Activated CD4-positive, alpha-beta T cell treated with anti-CD3 and anti-CD28 coated beads for 36 hours (primary cell): ENCODE results near the gene RAB31. TPM values are rescaled to one million over a fixed set of nuclear protein-coding genes. Genes with fewer than 3 reads are reported as not detected.

Experiments
- ATAC-seq: fragments of 200-7000 bp; cut with Tn5 transposase; one replicate; pipeline ENCODE4 v1.10.0; 2021; ENCODE audit warnings: mild to moderate bottlenecking, moderate library complexity
- CTCF ChIA-PET: fragments of 350-600 bp; sonication (Branson Sonifier 250); formaldehyde crosslinking; loops from one replicate; lab custom pipeline; 2021; ENCODE audit warnings: antibody characterized with exemption; lab: Charles Lee
- POLR2A ChIA-PET: fragments of 350-600 bp; sonication (Branson Sonifier 250); formaldehyde crosslinking; loops from one replicate; lab custom pipeline; 2021; ENCODE audit warnings: antibody characterized with exemption, inconsistent platforms; lab: Charles Lee
- DNase-seq: peaks from one replicate; pipeline ENCODE4 v3.0.0-alpha.2; 2020
- H3K27ac Mint-ChIP-seq: one replicate; pipeline ENCODE4 v1.8.0; 2021; ENCODE audit warnings: mixed read lengths
- H3K27me3 Mint-ChIP-seq: one replicate; pipeline ENCODE4 v1.8.0; 2021; ENCODE audit warnings: mixed read lengths
- H3K36me3 Mint-ChIP-seq: one replicate; pipeline ENCODE4 v1.8.0; 2021; ENCODE audit warnings: low read depth, mixed read lengths
- H3K4me1 Mint-ChIP-seq: one replicate; pipeline ENCODE4 v1.8.0; 2021; ENCODE audit warnings: mixed read lengths
- H3K4me3 Mint-ChIP-seq: one replicate; pipeline ENCODE4 v1.8.0; 2021; ENCODE audit warnings: mild to moderate bottlenecking, moderate library complexity, mixed read lengths
- H3K9me3 Mint-ChIP-seq: one replicate; pipeline ENCODE4 v1.8.0; 2021; ENCODE audit warnings: low read depth, mixed read lengths
- intact Hi-C, 2 experiments: fragments of 100-400 bp; cut with DNase I in 1 of 2; cut with micrococcal nuclease in 1 of 2; formaldehyde crosslinking; loops; one replicate each; pipeline versions ENCODE4 v1.14.2 to v1.15.1; 2022 to 2024; cut with DNase I, micrococcal nuclease
- total RNA-seq, 2 experiments: library from RNA; stranded (reverse); gene quantifications; one replicate each; pipeline ENCODE4 v1.2.3, GENCODE V29; 2021

Gene RAB31
- total RNA-seq, 2 experiments from 2014 or later: 0.48 to 1.8 TPM

DNA sequence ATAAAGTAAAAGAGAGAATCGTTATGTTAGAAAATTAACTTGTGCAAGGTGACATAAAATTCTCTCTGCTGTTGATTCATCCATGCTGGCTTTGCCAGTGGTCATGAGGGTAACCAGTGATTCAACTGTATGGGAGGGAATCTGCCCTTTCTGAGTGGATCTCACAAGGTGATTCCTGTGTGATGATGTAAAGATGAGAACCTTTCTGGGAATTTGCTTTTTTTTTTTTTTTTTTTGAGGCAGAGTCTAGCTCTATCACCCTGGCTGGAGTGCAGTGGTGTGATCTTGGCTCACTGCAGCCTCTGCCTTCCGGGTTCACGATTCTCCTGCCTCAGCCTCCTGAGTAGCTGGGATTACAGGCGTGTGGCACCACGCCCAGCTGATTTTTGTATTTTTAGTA, 23.3 kb downstream of the RAB31 start:
- peaks cover 13% of the 10 kb centered on the region for H3K27me3 Mint-ChIP-seq

DNA sequence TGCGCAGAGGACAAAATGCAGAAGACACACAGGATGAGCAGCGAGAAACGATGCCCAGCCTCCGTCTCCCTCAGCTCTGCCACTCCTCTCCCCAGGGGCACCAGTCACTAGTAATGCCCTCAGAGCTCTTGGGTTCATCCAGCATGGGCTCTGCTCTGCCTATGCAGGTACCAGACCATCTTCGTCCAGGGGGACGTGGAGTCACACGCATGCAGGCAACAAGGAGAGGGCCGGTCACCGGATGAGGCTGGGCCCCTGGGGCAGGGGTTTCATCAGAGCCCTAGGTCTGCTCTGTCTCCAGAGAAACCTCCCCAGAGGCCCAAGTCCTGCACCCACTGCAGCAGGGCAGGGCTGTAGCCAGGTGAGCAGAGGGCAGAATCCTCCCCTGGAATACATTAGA, 23.9 kb downstream of the RAB31 start:
- no peak for ATAC-seq
- CTCF ChIA-PET: no interaction called here

More for the DNA sequence above, 23.3 kb downstream of the RAB31 start:
- no peaks in the 10 kb centered on the region for H3K9me3 Mint-ChIP-seq
- ATAC-seq (no peak), DNase-seq (no peak)
- H3K4me1 Mint-ChIP-seq: no peaks in the 10 kb centered on the region
- POLR2A ChIA-PET: no interaction called here
- no peaks in the 10 kb centered on the region for H3K36me3 Mint-ChIP-seq
- no peak overlapping the region for H3K4me3 Mint-ChIP-seq
- CTCF ChIA-PET: interaction anchor here (1.1 kb wide), 1 partner anchor 12 kb away, joined by 3 read pairs; no protein-coding TSS in a partner anchor
- intact Hi-C loops: no loop called here
- H3K27ac Mint-ChIP-seq: no peak overlapping the region

DNA sequence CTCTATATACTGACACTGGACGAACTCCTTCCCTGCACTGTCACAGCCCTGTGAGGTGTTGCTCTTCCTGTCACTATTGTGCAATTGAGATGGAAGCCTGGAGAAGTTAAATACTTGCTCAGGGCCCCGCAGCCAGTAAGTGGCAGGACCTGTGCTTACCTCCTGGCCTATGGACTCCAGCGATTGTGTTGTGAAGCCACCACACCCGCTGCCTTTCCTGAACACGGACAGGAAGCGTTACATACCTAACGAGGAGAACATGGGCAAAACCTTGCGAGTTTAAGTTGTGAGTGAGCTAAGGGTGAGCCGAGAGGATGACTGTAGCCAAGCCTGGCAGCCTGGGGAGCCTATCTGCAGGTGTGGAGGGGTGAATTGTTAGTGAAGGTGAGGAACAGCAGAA, 26.1 kb downstream of the RAB31 start:
- Mint-ChIP-seq H3K36me3 (no peaks in the 10 kb centered on the region), H3K27ac (no peak overlapping the region), H3K27me3 (peaks cover 13% of the 10 kb centered on the region), H3K4me1 (no peaks in the 10 kb centered on the region), H3K9me3 (no peaks in the 10 kb centered on the region), H3K4me3 (no peak overlapping the region)
- no peak for DNase-seq
- POLR2A ChIA-PET: no interaction called here
- ATAC-seq: no peak
- CTCF ChIA-PET: no interaction called here
- intact Hi-C loops: no loop called here

More for the DNA sequence above, 23.9 kb downstream of the RAB31 start:
- Mint-ChIP-seq H3K4me3 (no peak overlapping the region), H3K4me1 (no peaks in the 10 kb centered on the region), H3K27me3 (peaks cover 13% of the 10 kb centered on the region), H3K27ac (no peak overlapping the region), H3K9me3 (no peaks in the 10 kb centered on the region), H3K36me3 (no peaks in the 10 kb centered on the region)
- intact Hi-C loops: no loop called here
- DNase-seq: no peak
- POLR2A ChIA-PET: no interaction called here

DNA sequence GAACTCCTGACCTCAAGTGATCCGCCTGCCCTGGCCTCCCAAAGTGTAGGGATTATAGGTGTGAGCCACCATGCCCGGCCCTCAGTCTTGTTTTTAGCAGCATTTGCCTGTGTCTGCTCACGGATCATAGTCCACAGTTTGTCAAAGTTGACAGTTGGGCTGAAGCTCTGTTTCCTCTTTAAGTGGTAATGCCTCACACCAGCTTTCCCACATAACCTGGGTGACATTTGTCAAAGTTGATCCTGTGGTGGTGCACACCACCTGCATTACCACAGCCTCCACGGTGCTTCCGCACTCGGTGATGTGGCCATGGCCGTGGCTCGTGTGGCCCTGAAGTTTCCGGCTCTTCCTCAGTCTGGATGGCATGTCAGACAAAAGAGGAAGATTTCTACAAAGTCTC, 27.1 kb downstream of the RAB31 start:
- intact Hi-C loops: no loop called here
- CTCF ChIA-PET: no interaction called here
- ATAC-seq (no peak), DNase-seq (no peak)
- no peak overlapping the region for H3K4me3 Mint-ChIP-seq
- H3K27me3 Mint-ChIP-seq: peaks cover 15% of the 10 kb centered on the region
- H3K9me3 Mint-ChIP-seq: no peaks in the 10 kb centered on the region
- H3K4me1 Mint-ChIP-seq: no peaks in the 10 kb centered on the region
- POLR2A ChIA-PET: no interaction called here
- no peaks in the 10 kb centered on the region for H3K36me3 Mint-ChIP-seq
- H3K27ac Mint-ChIP-seq: no peak overlapping the region

DNA sequence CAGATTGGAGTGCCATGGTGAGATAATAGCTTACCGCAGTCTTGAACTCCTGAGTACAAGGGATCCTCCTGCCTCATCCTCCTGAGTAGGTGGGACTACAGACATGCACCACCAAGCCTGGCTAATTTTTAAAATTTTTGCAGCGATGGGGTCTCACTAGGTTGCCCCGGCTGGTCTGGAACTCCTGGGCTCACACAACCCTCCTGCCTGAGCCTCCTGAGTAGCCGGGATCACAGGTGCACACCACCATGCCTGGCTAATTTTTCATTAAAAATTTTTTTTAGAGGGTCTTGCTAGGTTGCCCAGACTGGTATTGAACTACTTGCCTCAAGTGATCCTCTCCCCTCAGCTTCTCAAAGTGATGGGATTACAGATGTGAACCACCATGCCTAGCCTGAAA, 27.8 kb downstream of the RAB31 start:
- DNase-seq (no peak), ATAC-seq (no peak)
- CTCF ChIA-PET: no interaction called here
- Mint-ChIP-seq H3K27ac (no peak overlapping the region), H3K36me3 (no peaks in the 10 kb centered on the region), H3K4me1 (no peaks in the 10 kb centered on the region), H3K9me3 (no peaks in the 10 kb centered on the region), H3K4me3 (no peak overlapping the region), H3K27me3 (peaks cover 12% of the 10 kb centered on the region)
- intact Hi-C loops: no loop called here
- POLR2A ChIA-PET: no interaction called here

DNA sequence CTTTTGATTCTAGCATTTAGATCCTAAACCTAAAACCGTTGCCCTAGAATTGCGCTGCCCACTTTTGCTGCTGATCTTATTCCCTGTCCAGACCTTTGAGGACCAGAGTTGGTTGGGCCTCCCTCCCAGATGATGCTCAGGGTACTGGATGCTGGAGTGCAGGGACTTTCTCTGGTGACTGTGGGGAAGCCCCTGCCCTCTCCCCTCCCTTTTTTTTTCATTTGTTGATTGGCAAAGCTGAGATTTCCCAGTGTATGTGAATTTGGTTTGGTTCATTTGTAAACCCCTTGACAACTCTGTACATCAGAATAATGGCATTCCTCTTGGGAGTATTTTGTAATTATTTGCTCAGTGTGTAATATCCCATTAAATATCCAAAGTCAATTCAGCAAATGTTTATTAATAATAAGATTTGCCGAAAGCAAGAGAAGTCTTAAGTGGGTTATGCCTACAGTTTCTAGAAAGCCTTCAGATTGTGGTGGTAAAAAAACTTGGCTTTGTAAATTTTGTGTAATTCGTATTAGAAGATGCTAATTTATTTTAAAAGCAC, 28.3 kb downstream of the RAB31 start:
- ChIA-PET CTCF (no interaction called here), POLR2A (no interaction called here)
- Mint-ChIP-seq H3K4me1 (no peaks in the 10 kb centered on the region), H3K9me3 (no peaks in the 10 kb centered on the region), H3K27me3 (peaks cover 12% of the 10 kb centered on the region), H3K4me3 (no peak overlapping the region), H3K27ac (no peak overlapping the region), H3K36me3 (no peaks in the 10 kb centered on the region)
- intact Hi-C loops: no loop called here
- no peak for ATAC-seq
- no peak for DNase-seq

DNA sequence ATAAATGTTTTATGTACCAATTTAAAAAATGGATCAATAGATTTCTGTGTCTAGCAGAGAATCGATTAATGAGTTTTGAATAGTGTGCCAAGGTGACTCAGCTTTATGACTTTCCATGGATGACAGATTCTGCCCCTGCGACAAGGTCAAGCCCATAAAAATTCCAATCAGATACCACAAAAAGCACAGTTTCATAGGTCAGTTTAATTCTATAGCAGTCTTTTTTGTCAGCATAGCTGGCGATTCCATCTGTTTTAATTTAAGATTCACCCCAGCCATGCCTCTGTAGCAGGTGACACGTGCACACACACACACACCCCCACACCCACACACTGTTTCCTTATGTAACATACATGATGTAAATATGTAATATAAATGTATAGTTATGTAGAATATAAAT, 28.9 kb downstream of the RAB31 start:
- H3K4me1 Mint-ChIP-seq: no peaks in the 10 kb centered on the region
- no peak for ATAC-seq

DNA sequence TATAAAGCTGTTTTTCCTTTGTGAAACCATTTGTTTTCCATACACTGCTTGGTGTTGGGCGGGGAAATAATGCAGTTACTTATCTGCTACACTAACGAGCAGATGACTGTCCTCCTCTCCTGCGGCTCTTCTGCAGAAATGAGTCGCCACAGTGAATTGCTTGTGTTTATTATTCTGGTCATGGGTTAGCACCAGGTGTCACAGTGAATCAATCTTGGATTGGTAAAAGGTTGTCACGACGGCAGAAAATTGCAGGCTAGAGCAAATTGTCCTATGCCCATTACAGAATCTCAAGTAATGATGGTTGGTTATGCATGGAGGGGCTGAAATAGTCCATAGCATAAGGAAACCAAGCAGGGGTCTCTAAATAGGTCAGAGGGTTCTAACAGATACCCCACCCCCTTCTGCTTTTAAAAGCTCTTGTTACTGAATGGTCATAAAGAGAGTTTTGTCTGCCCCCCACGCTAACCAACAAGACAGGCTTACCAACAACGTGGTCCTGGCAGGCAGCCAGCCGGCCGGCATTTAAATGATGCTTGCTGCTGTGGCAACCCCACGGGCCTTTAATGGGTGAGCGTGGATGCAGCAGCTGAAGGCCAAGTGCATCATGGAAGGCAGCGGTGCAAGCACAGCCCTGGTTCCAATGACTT, 29.5 kb downstream of the RAB31 start:
- Mint-ChIP-seq H3K27me3 (peaks cover 16% of the 10 kb centered on the region), H3K27ac (no peak overlapping the region), H3K36me3 (no peaks in the 10 kb centered on the region), H3K4me1 (no peaks in the 10 kb centered on the region), H3K4me3 (no peak overlapping the region), H3K9me3 (no peaks in the 10 kb centered on the region)
- CTCF ChIA-PET: no interaction called here
- POLR2A ChIA-PET: no interaction called here
- no peak for ATAC-seq
- intact Hi-C loops: no loop called here
- no peak for DNase-seq

More for the DNA sequence above, 28.9 kb downstream of the RAB31 start:
- POLR2A ChIA-PET: no interaction called here
- DNase-seq: no peak
- Mint-ChIP-seq H3K27me3 (peaks cover 15% of the 10 kb centered on the region), H3K9me3 (no peaks in the 10 kb centered on the region), H3K4me3 (no peak overlapping the region), H3K36me3 (no peaks in the 10 kb centered on the region), H3K27ac (no peak overlapping the region)
- intact Hi-C loops: no loop called here
- CTCF ChIA-PET: no interaction called here

DNA sequence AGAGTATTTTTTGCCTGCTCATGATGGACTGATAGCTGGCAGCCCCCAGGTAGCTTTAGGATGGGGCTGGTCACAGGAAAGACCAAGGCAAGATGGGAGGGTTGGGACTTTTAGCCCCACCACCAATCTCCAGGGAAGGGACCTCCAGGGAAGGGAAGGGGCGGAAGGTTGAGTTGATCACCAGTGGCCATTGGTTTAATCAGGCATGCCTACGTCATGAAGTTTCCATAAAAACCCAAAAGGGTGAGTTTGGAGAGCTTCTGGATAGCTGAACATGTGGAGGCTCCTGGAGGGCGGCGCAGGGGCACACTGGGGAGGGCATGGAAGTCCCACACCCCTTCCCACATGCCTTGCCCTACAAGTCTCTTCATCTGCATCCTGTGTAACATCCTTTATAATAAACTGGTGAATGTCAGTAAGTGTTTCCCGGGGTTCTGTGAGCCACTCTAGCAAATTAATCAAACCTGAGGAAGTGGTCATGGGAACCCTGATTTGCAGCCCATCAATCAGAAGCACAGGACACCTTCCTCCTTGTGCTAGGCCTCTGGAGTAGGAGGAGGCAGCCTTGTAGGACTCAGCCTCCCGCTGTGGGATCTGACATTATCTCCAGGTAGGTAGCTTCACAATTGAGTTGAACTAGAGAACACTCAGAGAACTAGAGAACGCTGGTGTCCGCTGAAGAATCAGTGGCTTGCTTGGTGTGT, 30.3 kb downstream of the RAB31 start:
- intact Hi-C loops: no loop called here
- ChIA-PET POLR2A (no interaction called here), CTCF (interaction anchor here (1.3 kb wide), 1 partner anchor 18 kb away, joined by 4 read pairs; no protein-coding TSS in a partner anchor)
- Mint-ChIP-seq H3K27ac (no peak overlapping the region), H3K4me3 (no peak overlapping the region), H3K4me1 (no peaks in the 10 kb centered on the region), H3K36me3 (no peaks in the 10 kb centered on the region), H3K27me3 (peaks cover 12% of the 10 kb centered on the region), H3K9me3 (no peaks in the 10 kb centered on the region)
- DNase-seq (no peak), ATAC-seq (no peak)

DNA sequence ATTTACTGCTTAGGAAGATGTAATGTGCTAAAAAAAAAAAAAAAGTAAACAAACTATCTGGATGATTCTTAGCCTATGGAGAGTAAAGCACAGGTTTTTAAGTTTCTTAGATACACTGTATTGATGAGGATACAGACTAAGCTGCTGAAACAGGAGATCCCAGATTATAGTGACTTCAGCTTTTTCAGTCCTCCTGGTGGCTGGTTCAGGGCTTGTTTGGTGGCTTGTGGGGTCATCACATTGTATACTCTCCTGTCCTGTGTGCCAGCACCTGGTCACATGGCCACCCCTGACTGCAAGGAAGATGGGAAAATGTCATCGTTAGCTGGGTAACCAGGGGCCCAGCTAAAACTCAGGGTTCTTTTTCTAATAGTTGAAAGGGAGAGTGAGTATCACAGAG, 31.4 kb downstream of the RAB31 start:
- H3K27ac Mint-ChIP-seq: no peak overlapping the region
- DNase-seq: no peak
- POLR2A ChIA-PET: no interaction called here
- intact Hi-C loops: no loop called here
- no peak overlapping the region for H3K4me3 Mint-ChIP-seq
- CTCF ChIA-PET: interaction anchor here (1.3 kb wide), 1 partner anchor 17 kb away, joined by 4 read pairs; no protein-coding TSS in a partner anchor
- no peaks in the 10 kb centered on the region for H3K4me1 Mint-ChIP-seq
- H3K9me3 Mint-ChIP-seq: no peaks in the 10 kb centered on the region
- no peak for ATAC-seq
- peaks cover 16% of the 10 kb centered on the region for H3K27me3 Mint-ChIP-seq
- no peaks in the 10 kb centered on the region for H3K36me3 Mint-ChIP-seq

DNA sequence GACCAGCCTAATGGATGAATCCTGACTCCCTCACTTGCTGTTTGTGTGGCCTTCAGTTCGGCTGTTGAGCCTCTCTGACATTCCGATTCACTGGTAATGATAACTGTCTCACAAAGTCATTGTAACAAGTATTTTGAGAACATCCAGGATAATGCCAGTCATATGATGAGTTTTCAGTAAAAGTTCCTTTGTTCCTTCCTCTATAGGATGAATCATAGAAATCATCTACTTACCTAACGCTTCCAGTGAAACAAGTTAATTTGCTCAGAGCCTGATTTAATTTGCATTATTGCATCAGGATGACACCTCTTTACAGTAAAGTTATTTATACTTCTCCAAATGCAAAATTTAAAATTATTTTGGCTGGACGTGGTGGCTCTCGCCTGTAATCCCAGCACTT, 32.0 kb downstream of the RAB31 start:
- H3K36me3 Mint-ChIP-seq: no peaks in the 10 kb centered on the region
- ChIA-PET POLR2A (no interaction called here), CTCF (no interaction called here)
- H3K27ac Mint-ChIP-seq: no peak overlapping the region
- intact Hi-C loops: no loop called here
- H3K27me3 Mint-ChIP-seq: peaks cover 20% of the 10 kb centered on the region
- ATAC-seq (no peak), DNase-seq (no peak)
- H3K4me1 Mint-ChIP-seq: no peaks in the 10 kb centered on the region
- no peak overlapping the region for H3K4me3 Mint-ChIP-seq
- H3K9me3 Mint-ChIP-seq: no peaks in the 10 kb centered on the region

DNA sequence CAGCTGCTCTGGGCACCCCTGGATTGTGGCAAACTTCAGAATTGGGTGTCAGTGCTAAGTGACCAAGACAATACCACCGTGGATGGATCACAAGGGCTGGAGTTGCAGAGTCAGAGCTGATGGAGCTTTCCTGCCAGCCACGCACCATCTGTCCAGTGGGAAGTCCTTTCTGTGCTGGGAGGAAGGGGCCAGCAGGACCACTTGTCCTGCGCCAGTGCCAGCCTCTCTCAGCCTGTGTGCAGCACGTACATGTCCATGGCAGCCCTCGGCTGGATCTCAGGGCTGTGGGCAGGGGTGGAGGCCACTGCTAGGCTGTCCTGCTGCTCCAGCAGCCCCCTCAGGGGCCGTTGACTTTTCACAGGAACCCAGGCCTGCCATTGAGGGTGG, 33.3 kb downstream of the RAB31 start:
- intact Hi-C loops: no loop called here
- Mint-ChIP-seq H3K4me3 (no peak overlapping the region), H3K27me3 (peaks cover 21% of the 10 kb centered on the region), H3K36me3 (no peaks in the 10 kb centered on the region), H3K27ac (no peak overlapping the region), H3K4me1 (no peaks in the 10 kb centered on the region), H3K9me3 (no peaks in the 10 kb centered on the region)
- ChIA-PET CTCF (no interaction called here), POLR2A (no interaction called here)
- ATAC-seq (no peak), DNase-seq (no peak)
